ENCODE data around the gene TM7SF2.

Gene TM7SF2

GRCh38 chr11:65150509-65151299 is 39.0 kb downstream of the TM7SF2 start:
- DNase-seq (ENCODE audit: insufficient read length, low spot score) (peak; percentile 77), FAIRE-seq (no peak)

GRCh38 chr11:65151331-65151899 is 39.7 kb downstream of the TM7SF2 start:
- no peak for DNase-seq (ENCODE audit: insufficient read length, low spot score)

GRCh38 chr11:65152122-65152521 is 40.5 kb downstream of the TM7SF2 start:
- no peak for DNase-seq (ENCODE audit: insufficient read length, low spot score)

More at GRCh38 chr11:65151331-65151899, 39.7 kb downstream of the TM7SF2 start:
- FAIRE-seq: no peak

GRCh38 chr11:65156256-65156655 is 44.6 kb downstream of the TM7SF2 start:
- no peak for DNase-seq (ENCODE audit: insufficient read length, low spot score)
- FAIRE-seq: no peak

More at GRCh38 chr11:65152122-65152521, 40.5 kb downstream of the TM7SF2 start:
- no peak for FAIRE-seq

- FAIRE-seq (no peak), DNase-seq (ENCODE audit: insufficient read length, low spot score) (no peak)
Observed at GRCh38 chr11:65156926-65157325, 45.3 kb downstream of the TM7SF2 start.

GRCh38 chr11:65157336-65157735 is 45.7 kb downstream of the TM7SF2 start:
- DNase-seq (ENCODE audit: insufficient read length, low spot score) (no peak), FAIRE-seq (no peak)

GRCh38 chr11:65159012-65159411 is 47.3 kb downstream of the TM7SF2 start:
- FAIRE-seq (no peak), DNase-seq (ENCODE audit: insufficient read length, low spot score) (no peak)

- DNase-seq (ENCODE audit: insufficient read length, low spot score) (no peak), FAIRE-seq (no peak)
Observed at GRCh38 chr11:65160643-65161042, 49.0 kb downstream of the TM7SF2 start.

- DNase-seq (ENCODE audit: insufficient read length, low spot score) (no peak), FAIRE-seq (no peak)
Observed at GRCh38 chr11:65163684-65164083, 52.0 kb downstream of the TM7SF2 start.

Measured in HTR-8/SVneo (cell line).